Keratinocyte (primary cell): ENCODE data around the gene SAE1. TPM values are rescaled to one million over a fixed set of nuclear protein-coding genes. Genes with fewer than 3 reads are reported as not detected.
A peak's percentile ranks its signal among the peaks of the same experiment; 100 is the strongest.

Experiments
- DNase-seq: peaks from one replicate; pipeline ENCODE4 v3.0.0-alpha.2; 2011; ENCODE audit warnings: low read depth, missing footprints, low spot score
- FAIRE-seq: peaks from 2 replicates; lab custom pipeline; 2011; peaks lifted over from hg19 to GRCh38; lab: Jason Lieb, UNC
- H2AFZ ChIP-seq: 2 replicates; pipeline ENCODE4 v1.6.0; 2012; ENCODE audit warnings: low read length, control low read depth, inconsistent platforms; ENCODE audit not compliant: control insufficient read depth
- H3K27ac ChIP-seq: 2 replicates; pipeline ENCODE4 v1.5.1; 2011; ENCODE audit warnings: low read length; ENCODE audit not compliant: control insufficient read depth, insufficient read depth
- H3K27me3 ChIP-seq: 3 replicates; pipeline ENCODE4 v1.6.0; 2011; ENCODE audit warnings: low read length; ENCODE audit not compliant: control insufficient read depth, insufficient read depth; ENCODE audit errors: extremely low read depth
- H3K36me3 ChIP-seq, 2 experiments: 2 replicates in 1 of 2; 3 replicates in 1 of 2; pipeline ENCODE4 v1.5.1; 2011; ENCODE audit warnings: low read length in 2 of 2, mild to moderate bottlenecking in 1 of 2; ENCODE audit not compliant: control insufficient read depth in 2 of 2, insufficient read depth in 2 of 2; ENCODE audit errors: extremely low read depth in 1 of 2
- H3K4me1 ChIP-seq: 3 replicates; pipeline ENCODE4 v1.5.1; 2011; ENCODE audit warnings: low read length; ENCODE audit not compliant: control insufficient read depth, insufficient read depth; ENCODE audit errors: extremely low read depth
- H3K4me2 ChIP-seq: 3 replicates; pipeline ENCODE4 v1.6.0; 2011; ENCODE audit warnings: low read depth, low read length; ENCODE audit not compliant: control insufficient read depth, insufficient read depth; ENCODE audit errors: extremely low read depth
- H3K4me3 ChIP-seq, 3 experiments: fragments of 200-600 bp in 1 of 3; sonication (generic) in 1 of 3; 2 replicates in 2 of 3; 3 replicates in 1 of 3; pipeline ENCODE4 v1.5.1; 2011 to 2016; ENCODE audit warnings: low read length in 3 of 3, mild to moderate bottlenecking in 3 of 3, control low read depth in 2 of 3, inconsistent platforms in 1 of 3, low read depth in 1 of 3, mixed read lengths in 1 of 3, mixed run types in 1 of 3, moderate library complexity in 1 of 3; ENCODE audit not compliant: control insufficient read depth in 2 of 3, insufficient read depth in 2 of 3; ENCODE audit errors: extremely low read depth in 1 of 3
- H3K79me2 ChIP-seq: 2 replicates; pipeline ENCODE4 v1.6.0; 2012; ENCODE audit warnings: low read length; ENCODE audit not compliant: control insufficient read depth, insufficient read depth
- H3K9ac ChIP-seq: 3 replicates; pipeline ENCODE4 v1.6.0; 2011; ENCODE audit warnings: low read length; ENCODE audit not compliant: control insufficient read depth, insufficient read depth; ENCODE audit errors: extremely low read depth
- H3K9me1 ChIP-seq: 3 replicates; pipeline ENCODE4 v1.6.0; 2011; ENCODE audit warnings: low read length; ENCODE audit not compliant: control insufficient read depth, insufficient read depth; ENCODE audit errors: extremely low read depth
- H3K9me3 ChIP-seq: 2 replicates; pipeline ENCODE4 v1.5.1; 2012; ENCODE audit warnings: low read depth, low read length; ENCODE audit not compliant: control insufficient read depth
- H4K20me1 ChIP-seq: 3 replicates; pipeline ENCODE4 v1.6.0; 2011; ENCODE audit warnings: low read length; ENCODE audit not compliant: control insufficient read depth, insufficient read depth; ENCODE audit errors: extremely low read depth
- EZH2 ChIP-seq: IDR thresholded peaks from one replicate; pipeline ENCODE4 v1.6.1; 2012; ENCODE audit warnings: inconsistent platforms, mild to moderate bottlenecking, low read length, moderate library complexity
- dilution Hi-C: fragments of 300-500 bp; cut with MboI; formaldehyde crosslinking; loops from one replicate; pipeline ENCODE4 v1.7.0; 2020; ENCODE audit warnings: low sequenced_read_pairs; ENCODE audit not compliant: extremely low pct_ligation_motif_present
- polyA plus RNA-seq, 5 experiments: library from polyadenylated mRNA; depleted of rRNA in 3 of 5; stranded (reverse) in 3 of 5; stranded (forward) in 1 of 5; unstranded in 1 of 5; fragments of >200 nt; gene quantifications; 1 replicate in 1 of 5; 2 replicates in 3 of 5; 3 replicates in 1 of 5; pipeline versions ENCODE4 v1.2.1 to v1.2.3, GENCODE V29; 2011 to 2012; ENCODE audit warnings: missing spikeins in 2 of 5, low read depth in 1 of 5, low replicate concordance in 1 of 5
- TF ChIP-seq, protein P1 (sequence below), 3 experiments: IDR thresholded peaks in 1 of 3; conservative IDR thresholded peaks in 1 of 3; optimal IDR thresholded peaks in 1 of 3; 2 replicates in 2 of 3; 3 replicates in 1 of 3; pipeline versions ENCODE3 to v1.5.1; 2011; ENCODE audit warnings: low read length in 3 of 3, mild to moderate bottlenecking in 3 of 3, moderate library complexity in 2 of 3, control low read depth in 1 of 3, inconsistent platforms in 1 of 3; ENCODE audit not compliant: insufficient read depth in 2 of 3; ENCODE audit errors: extremely low read depth in 1 of 3

The SAE1 gene
- polyA plus RNA-seq, 1 donor (not counting 4 experiments of a cell fraction or from before 2014, with no cell fraction given), result 102 TPM

DNA sequence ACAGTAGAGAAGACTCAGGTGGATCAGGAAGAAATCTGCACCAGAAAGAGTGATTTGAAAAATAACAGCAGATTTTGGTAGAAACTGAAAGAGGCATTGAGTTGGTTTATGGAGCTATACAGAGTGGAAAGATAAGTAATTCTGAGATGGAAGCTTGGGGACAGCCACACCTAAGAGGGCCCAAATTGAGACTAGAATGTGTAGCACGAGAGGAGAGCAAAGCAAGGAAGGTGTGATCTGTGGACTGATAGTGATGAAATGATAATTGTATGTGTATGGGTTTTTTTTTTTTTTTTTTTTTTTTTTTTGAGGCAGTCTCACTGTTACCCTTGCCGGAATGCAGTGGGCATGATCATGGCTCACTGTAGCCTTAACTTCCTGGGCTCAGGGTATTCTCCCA lies 16.3 kb downstream of the SAE1 start:
- TF ChIP-seq, protein P1, sequence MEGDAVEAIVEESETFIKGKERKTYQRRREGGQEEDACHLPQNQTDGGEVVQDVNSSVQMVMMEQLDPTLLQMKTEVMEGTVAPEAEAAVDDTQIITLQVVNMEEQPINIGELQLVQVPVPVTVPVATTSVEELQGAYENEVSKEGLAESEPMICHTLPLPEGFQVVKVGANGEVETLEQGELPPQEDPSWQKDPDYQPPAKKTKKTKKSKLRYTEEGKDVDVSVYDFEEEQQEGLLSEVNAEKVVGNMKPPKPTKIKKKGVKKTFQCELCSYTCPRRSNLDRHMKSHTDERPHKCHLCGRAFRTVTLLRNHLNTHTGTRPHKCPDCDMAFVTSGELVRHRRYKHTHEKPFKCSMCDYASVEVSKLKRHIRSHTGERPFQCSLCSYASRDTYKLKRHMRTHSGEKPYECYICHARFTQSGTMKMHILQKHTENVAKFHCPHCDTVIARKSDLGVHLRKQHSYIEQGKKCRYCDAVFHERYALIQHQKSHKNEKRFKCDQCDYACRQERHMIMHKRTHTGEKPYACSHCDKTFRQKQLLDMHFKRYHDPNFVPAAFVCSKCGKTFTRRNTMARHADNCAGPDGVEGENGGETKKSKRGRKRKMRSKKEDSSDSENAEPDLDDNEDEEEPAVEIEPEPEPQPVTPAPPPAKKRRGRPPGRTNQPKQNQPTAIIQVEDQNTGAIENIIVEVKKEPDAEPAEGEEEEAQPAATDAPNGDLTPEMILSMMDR (optimal IDR thresholded peaks at IDR 0.05 in 1 of 3, IDR thresholded peaks at IDR 0.05 in 1 of 3, conservative IDR thresholded peaks at IDR 0.05 in 1 of 3; ENCODE audit: extremely low read depth in 1 of 3, insufficient read depth in 2 of 3, low read length in 3 of 3), result no peak
- no peak for TF ChIP-seq EZH2
- dilution Hi-C loops, result no loop called here
- peaks cover 2% of the 10 kb centered on the region for H4K20me1 ChIP-seq
- H3K4me1 ChIP-seq, result peaks cover 6% of the 10 kb centered on the region
- DNase-seq (no peak), FAIRE-seq (no peak)
- H3K9me1 ChIP-seq, result no peaks in the 10 kb centered on the region
- H3K4me2 ChIP-seq, result no peak overlapping the region
- H3K79me2 ChIP-seq, result peaks cover 43% of the 10 kb centered on the region
- no peaks in the 10 kb centered on the region for H3K9me3 ChIP-seq
- H3K36me3 ChIP-seq, result peaks cover 26 to 35% of the 10 kb centered on the region in 2 experiments
- H3K9ac ChIP-seq, result no peak overlapping the region
- H3K27me3 ChIP-seq, result no peaks in the 10 kb centered on the region
- no peak overlapping the region for H3K27ac ChIP-seq
- no peak overlapping the region for H3K4me3 ChIP-seq
- H2AFZ ChIP-seq, result no peak overlapping the region

DNA sequence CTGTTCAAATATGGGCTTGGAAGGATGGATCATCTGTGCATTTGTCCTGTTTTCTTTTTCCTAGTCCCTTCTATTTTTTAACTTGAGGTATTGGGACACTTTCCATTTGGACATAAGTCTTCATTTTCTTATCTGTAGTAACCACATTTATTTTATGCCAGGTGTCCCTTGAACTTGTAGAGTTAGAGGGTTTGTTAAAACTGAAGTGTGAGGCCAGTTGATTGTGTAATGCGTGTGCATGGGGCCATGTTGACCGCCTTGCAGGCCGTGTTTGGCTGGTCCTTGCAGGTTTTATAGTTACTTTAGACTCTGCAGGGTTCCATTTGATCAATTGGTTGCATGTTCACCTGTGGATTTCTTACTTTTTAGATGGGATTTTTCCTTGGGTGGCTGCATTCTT lies 21.0 kb downstream of the SAE1 start:
- peak overlapping the region; percentile 55 for H3K4me2 ChIP-seq
- H3K9ac ChIP-seq, result peak overlapping the region; percentile 24
- peaks cover 17 to 32% of the 10 kb centered on the region in 2 experiments for H3K36me3 ChIP-seq
- no peak for DNase-seq
- dilution Hi-C loops, result no loop called here
- H3K4me3 ChIP-seq, result no peak overlapping the region
- H2AFZ ChIP-seq, result no peak overlapping the region
- TF ChIP-seq, protein P1 (optimal IDR thresholded peaks at IDR 0.05 in 1 of 3, IDR thresholded peaks at IDR 0.05 in 1 of 3, conservative IDR thresholded peaks at IDR 0.05 in 1 of 3; ENCODE audit: extremely low read depth in 1 of 3, insufficient read depth in 2 of 3, low read length in 3 of 3), result no peak
- no peak for TF ChIP-seq EZH2
- H3K9me1 ChIP-seq, result no peaks in the 10 kb centered on the region
- H3K79me2 ChIP-seq, result peaks cover 27% of the 10 kb centered on the region
- no peaks in the 10 kb centered on the region for H3K27me3 ChIP-seq
- peaks cover 6% of the 10 kb centered on the region for H4K20me1 ChIP-seq
- peak overlapping the region; percentile 68 for H3K27ac ChIP-seq
- H3K4me1 ChIP-seq, result peaks cover 22% of the 10 kb centered on the region
- FAIRE-seq, result no peak
- no peaks in the 10 kb centered on the region for H3K9me3 ChIP-seq
